ACHN (cell line): ENCODE measurements around the gene RHOXF2B.
"Not testable (repeated sequence)": the region's sequence is repeated elsewhere in the genome, so short reads cannot be mapped to it uniquely, and the experiment has no call there.

ENCODE experiments used
- DNase-seq: peaks from one replicate; pipeline ENCODE4 v3.0.0-alpha.2; 2015
- in situ Hi-C: cut with HindIII; loops from 2 replicates; pipeline ENCODE4 v1.10.0; 2017; ENCODE audit warnings: low sequenced_read_pairs, low pct_ligation_motif_present, low pct_unique_long_range_greater_than_20kb

RHOXF2B gene

GRCh38 chrX:120077590-120077989, at the start of gene RHOXF2B:
RHOXF2B (minus strand) TSS chrX:120077690; CDS start chrX:120077552, 138 bp downstream.
- DNase-seq, in situ Hi-C loops: not testable (repeated sequence)

DNA sequence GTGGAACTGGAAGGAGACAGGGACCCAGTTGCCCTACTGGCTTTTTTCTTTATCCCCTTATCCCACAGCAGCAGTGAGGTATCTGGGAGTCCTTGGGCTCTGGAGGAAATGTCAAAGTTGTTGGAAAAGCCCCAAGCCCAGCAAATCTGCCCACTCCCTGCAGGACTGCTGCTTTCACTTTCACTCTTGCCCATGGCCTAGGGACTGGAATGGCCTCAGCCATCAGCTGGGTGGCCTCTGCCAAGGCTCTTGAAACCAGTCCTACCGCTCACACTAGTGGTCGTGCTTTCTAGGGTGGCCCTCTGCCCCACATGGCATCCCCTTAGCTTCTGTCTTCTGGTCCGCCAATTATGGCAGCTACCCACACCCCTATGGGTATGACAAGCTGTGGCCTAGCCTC, 48.0 kb upstream of the RHOXF2B start:
- in situ Hi-C loops: no loop called here

GRCh38 chrX:120120223-120120622, 42.7 kb upstream of the RHOXF2B start:
- peak; percentile 48 for DNase-seq
- in situ Hi-C loops: no loop called here

More for the DNA sequence above, 48.0 kb upstream of the RHOXF2B start:
- DNase-seq: no peak

- in situ Hi-C loops: no loop called here
- no peak for DNase-seq
Measured at GRCh38 chrX:120115438-120115963, 38.0 kb upstream of the RHOXF2B start, which contains the start of gene RHOXF1. RHOXF1 (minus strand) TSS chrX:120115913; CDS start chrX:120115862, 51 bp downstream.

DNA sequence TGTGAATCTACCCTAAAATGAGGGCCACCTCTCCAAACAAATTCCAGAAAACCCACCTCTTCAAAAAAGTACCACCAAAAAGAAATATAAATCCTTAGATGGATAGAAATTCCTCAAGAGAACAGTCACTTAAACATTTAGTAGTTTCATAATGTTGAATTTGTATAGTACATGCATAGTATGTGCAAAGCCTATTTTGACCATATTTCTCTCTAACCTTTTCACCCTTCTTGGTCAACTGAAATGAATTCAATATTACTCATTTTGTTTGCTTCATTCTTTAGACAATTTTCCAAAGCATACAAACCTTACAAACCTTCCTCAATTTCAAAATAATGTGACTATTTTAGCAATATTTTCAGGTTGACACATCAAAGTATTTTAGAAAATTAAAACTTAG, 34.1 kb upstream of the RHOXF2B start:
- in situ Hi-C loops: no loop called here
- no peak for DNase-seq

GRCh38 chrX:120109378-120109777, 31.9 kb upstream of the RHOXF2B start:
- in situ Hi-C loops: no loop called here
- no peak for DNase-seq

GRCh38 chrX:120104707-120105106, 27.2 kb upstream of the RHOXF2B start:
- in situ Hi-C loops, DNase-seq: not testable (repeated sequence)

- in situ Hi-C loops: not testable (repeated sequence)
Measured at GRCh38 chrX:120101057-120101456, 23.6 kb upstream of the RHOXF2B start.

GRCh38 chrX:120090208-120090607, 12.7 kb upstream of the RHOXF2B start:
- in situ Hi-C loops: no loop called here
- no peak for DNase-seq

More at GRCh38 chrX:120101057-120101456, 23.6 kb upstream of the RHOXF2B start:
- not testable (repeated sequence) for DNase-seq

GRCh38 chrX:120087289-120088017, 10.0 kb upstream of the RHOXF2B start:
- in situ Hi-C loops: no loop called here
- DNase-seq: no peak

GRCh38 chrX:120085553-120086185, 8.2 kb upstream of the RHOXF2B start:
- DNase-seq, in situ Hi-C loops: not testable (repeated sequence)

- DNase-seq, in situ Hi-C loops: not testable (repeated sequence)
Measured at GRCh38 chrX:120066169-120066568, 11.3 kb downstream of the RHOXF2B start.

DNA sequence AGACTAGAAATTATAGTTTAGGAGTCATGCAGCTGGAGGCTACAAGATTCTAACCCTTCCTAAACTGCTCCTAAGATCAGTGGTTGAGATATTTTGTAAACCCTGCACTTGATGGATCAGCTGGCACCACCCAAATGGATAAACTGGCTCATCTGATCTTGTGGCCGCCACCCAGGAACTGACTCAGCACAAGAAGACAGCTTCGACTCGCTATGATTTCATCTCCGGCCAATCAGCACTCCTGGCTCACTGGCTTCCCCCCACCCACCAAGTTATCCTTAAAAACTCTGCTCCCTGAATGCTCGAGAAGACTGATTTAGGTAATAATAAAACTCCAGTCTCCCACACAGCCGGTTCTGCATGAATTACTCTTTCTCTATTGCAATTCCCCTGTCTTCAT, 34.8 kb downstream of the RHOXF2B start:
- in situ Hi-C loops, DNase-seq: not testable (repeated sequence)

GRCh38 chrX:120042247-120042646, 35.2 kb downstream of the RHOXF2B start:
- in situ Hi-C loops, DNase-seq: not testable (repeated sequence)

DNA sequence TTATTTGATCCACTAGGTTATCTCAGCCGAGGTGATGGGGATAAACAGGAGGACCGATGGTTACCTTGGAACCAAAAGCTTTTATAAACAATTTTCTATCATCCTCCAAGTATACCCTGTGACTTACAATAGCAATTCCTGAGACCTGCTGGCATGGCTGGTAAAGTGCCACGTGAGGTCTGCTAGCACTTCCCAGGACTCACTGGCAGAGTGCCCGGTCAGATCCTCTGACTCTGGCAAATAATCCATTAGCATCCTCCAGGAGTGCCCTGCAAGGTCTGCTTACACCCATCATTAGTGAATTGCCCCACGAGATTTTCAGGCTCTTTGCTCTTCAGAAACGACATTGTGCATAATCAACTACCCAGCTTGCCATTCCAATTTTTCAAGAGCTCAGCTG, 37.3 kb downstream of the RHOXF2B start:
- in situ Hi-C loops, DNase-seq: not testable (repeated sequence)

DNA sequence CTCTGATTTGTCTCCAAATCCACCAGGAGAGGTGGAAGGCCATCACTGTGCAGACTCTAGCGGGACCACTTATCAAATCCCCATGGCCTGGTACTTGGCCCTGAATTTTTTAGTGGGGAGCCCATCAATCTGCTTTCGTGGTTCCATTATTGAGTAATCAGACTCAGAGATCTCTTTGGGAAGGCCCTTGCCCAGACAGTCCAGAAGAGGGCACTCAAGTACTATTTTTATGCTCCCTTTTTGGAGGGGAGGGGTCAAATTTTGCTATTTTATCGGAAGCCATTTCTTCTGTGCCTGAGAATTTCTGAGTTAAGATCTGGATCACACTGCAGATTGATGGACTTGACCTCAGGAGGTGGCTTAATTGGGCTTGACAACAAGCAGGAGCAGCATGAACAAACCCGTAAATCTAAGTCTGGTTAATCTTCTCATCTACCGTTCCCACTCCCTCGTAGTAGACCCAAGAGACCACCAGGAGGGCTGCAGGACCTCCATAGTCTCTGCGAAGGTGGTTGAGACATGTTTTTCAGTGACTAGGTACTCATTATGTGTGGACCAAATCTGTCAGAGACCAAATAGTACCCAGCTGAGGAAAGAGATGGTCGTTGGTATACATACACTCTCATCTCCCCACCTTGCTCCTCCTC, 38.3 kb downstream of the RHOXF2B start:
- in situ Hi-C loops: not testable (repeated sequence)

GRCh38 chrX:120036704-120037103, 40.8 kb downstream of the RHOXF2B start:
- no peak for DNase-seq
- in situ Hi-C loops: no loop called here

More for the DNA sequence above, 38.3 kb downstream of the RHOXF2B start:
- DNase-seq: not testable (repeated sequence)

DNA sequence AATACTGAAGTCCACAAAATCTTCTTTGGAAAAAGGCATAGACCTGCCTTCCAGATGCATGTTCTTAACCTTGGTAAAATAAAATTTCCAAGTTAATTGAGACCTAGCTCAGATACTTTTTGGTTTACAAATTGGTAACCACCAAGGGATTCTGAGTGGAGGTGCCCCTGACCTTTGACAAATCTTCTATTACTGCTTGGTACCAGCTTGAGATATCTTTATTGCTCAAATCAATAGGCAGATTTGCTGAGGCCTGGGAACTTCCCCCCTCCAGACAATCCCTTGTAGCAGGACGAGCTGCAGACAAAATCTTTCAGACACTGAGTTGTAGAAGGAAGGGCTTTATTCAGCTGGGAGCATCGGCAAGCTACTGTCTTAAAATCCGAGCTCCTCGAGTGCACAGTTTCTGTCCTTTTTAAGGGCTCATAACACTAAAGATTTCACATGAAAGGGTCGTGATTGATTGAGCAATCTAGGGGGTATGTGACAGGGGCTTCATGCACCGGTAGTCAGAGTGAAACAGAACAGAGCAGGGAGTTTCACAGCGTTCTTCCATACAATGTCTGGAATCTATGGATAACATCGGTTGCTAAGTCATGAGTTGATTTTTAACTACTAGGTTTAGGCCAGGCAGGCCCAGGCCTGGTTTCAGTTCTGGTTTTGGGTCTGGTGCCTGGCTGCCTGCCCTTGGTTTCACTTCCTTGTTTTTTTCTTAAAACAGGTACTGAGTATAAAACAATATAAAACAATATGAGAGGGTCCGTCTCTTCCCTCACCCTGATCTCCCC, 41.8 kb downstream of the RHOXF2B start:
- DNase-seq, in situ Hi-C loops: not testable (repeated sequence)
